ENCODE data around the gene SORCS2.
"Not testable (repeated sequence)": the region's sequence is repeated elsewhere in the genome, so short reads cannot be mapped to it uniquely, and the experiment has no call there.

The SORCS2 gene

GRCh38 chr4:7450775-7451433, 258.6 kb downstream of the SORCS2 start:
- TF ChIP-seq CTCF (conservative IDR thresholded peaks at IDR 0.05), result no peak
- no peak overlapping the region for H3K27ac ChIP-seq

- TF ChIP-seq CTCF (conservative IDR thresholded peaks at IDR 0.05), result no peak
- H3K27ac ChIP-seq, result no peak overlapping the region
These were observed 259.1 kb downstream of the SORCS2 start for GRCh38 chr4:7451434-7451789.

GRCh38 chr4:7451800-7452199, 259.5 kb downstream of the SORCS2 start:
- no peak overlapping the region for H3K27ac ChIP-seq
- no peak for TF ChIP-seq CTCF (conservative IDR thresholded peaks at IDR 0.05)

- H3K27ac ChIP-seq, result not testable (repeated sequence)
These were observed 260.5 kb downstream of the SORCS2 start for GRCh38 chr4:7452802-7453201.

- H3K27ac ChIP-seq, result no peak overlapping the region
These were observed 265.1 kb downstream of the SORCS2 start for GRCh38 chr4:7457201-7458065.

GRCh38 chr4:7458066-7458425, 265.7 kb downstream of the SORCS2 start:
- no peak for TF ChIP-seq CTCF (conservative IDR thresholded peaks at IDR 0.05)
- H3K27ac ChIP-seq, result no peak overlapping the region

More at GRCh38 chr4:7457201-7458065, 265.1 kb downstream of the SORCS2 start:
- no peak for TF ChIP-seq CTCF (conservative IDR thresholded peaks at IDR 0.05)

- no peak for TF ChIP-seq CTCF (conservative IDR thresholded peaks at IDR 0.05)
- no peak overlapping the region for H3K27ac ChIP-seq
These were observed 266.1 kb downstream of the SORCS2 start for GRCh38 chr4:7458477-7458876.

- H3K27ac ChIP-seq, result no peak overlapping the region
- no peak for TF ChIP-seq CTCF (conservative IDR thresholded peaks at IDR 0.05)
These were observed 267.1 kb downstream of the SORCS2 start for GRCh38 chr4:7459471-7459870.
